Measurements from ENCODE around the gene KCTD17. TPM values are rescaled to one million over a fixed set of nuclear protein-coding genes. Genes with fewer than 3 reads are reported as not detected.
A peak's percentile ranks its signal among the peaks of the same experiment; 100 is the strongest.

The KCTD17 gene
- total RNA-seq, 3 donors from 2014 or later = 8.2 to 17.4 (median 11.1) TPM

DNA sequence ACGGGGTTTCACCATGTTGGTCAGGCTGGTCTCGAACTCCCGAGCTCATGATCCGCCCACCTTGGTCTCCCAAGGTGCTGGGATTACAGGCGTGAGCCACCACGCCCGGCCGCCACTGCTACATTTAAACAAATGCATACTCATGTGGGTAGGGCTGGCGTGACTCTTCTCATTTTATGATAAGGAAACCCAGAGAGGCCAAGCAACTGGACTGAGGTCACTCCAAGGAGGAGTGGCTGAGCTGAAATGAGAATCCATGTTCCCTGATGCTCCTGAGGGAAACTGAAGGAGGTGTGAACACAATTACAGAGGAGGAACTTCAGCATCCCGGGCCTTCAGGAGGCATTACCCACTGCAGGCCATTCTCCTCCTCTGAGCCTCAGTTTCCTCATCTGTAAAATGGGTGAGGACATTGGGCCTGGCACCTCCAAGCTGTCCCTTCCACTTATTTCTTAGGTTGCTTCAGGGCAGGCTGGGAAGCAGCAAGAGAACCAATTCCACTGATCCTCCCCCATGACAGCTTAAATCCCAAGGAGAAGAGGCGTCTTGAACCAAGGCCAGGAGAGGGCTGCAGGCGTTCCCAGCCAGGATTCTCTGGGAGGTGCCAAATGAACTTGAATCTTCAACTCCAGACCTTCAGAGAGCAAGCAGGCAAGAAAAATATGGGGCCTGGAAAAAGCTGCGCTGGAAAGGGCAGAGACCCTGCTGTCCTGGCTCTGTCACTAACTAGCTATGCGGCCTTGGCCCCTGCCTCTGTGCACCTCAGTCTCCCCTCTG is 35.2 kb upstream of the KCTD17 start:
- peak overlapping the region in 1 of 2 donors; percentile 21 for H3K27ac ChIP-seq
- intact Hi-C loops (cut with DNase I; ENCODE audit: low total_unique reads) = no loop called here
- no peaks in the 10 kb centered on the region for H3K36me3 ChIP-seq
- no peak for TF ChIP-seq POLR2AphosphoS5 (IDR thresholded peaks at IDR 0.05)
- no peak for TF ChIP-seq CTCF (IDR thresholded peaks at IDR 0.05)
- TF ChIP-seq POLR2A (IDR thresholded peaks at IDR 0.05) = no peak
- DNase-seq (ENCODE audit: low spot score in 2 of 2) = no peak
- H3K9me3 ChIP-seq = no peaks in the 10 kb centered on the region
- H3K27me3 ChIP-seq = no peaks in the 10 kb centered on the region
- H3K4me3 ChIP-seq = no peak overlapping the region
- peaks cover 0 to 7% of the 10 kb centered on the region in 2 donors for H3K4me1 ChIP-seq

DNA sequence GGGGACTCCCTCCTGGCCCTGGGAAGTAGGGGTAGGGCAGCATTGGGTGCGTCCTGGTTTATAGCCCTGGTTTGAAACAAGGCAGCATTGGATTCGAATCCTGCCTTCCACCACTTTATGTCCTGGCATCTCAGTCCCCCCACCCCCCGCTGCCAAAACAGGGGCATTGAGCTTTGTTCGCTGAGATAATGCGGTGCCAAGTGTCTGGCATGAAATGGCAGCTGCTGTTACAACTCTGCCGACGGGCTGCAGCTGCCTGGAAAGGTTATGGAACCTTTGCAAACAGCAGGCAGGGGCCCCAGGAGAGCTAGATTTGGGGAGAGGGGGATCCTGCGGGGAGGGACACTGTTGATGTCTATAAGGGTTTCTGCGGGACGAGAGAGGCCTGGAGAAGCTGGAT is 34.2 kb upstream of the KCTD17 start:
- Histone ChIP-seq H3K9me3 (no peaks in the 10 kb centered on the region), H3K4me1 (peaks cover 0 to 14% of the 10 kb centered on the region in 2 donors), H3K36me3 (no peaks in the 10 kb centered on the region), H3K27ac (peak overlapping the region in 1 of 2 donors; percentile 6), H3K4me3 (peak overlapping the region in 1 of 3 donors; percentile 98), H3K27me3 (no peaks in the 10 kb centered on the region)
- no peak for DNase-seq (ENCODE audit: low spot score in 2 of 2)
- intact Hi-C loops (cut with DNase I; ENCODE audit: low total_unique reads) = no loop called here
- no peak for TF ChIP-seq POLR2AphosphoS5 (IDR thresholded peaks at IDR 0.05)
- no peak for TF ChIP-seq CTCF (IDR thresholded peaks at IDR 0.05)

GRCh38 chr22:37018086-37018814 is 33.3 kb upstream of the KCTD17 start:
- H3K4me3 ChIP-seq = peak overlapping the region; percentile 91 to 98 (median 94)
- H3K27me3 ChIP-seq = no peaks in the 10 kb centered on the region
- DNase-seq (ENCODE audit: low spot score in 2 of 2) = no peak
- peak overlapping the region; percentile 88 to 96 for H3K27ac ChIP-seq
- no peaks in the 10 kb centered on the region for H3K9me3 ChIP-seq
- TF ChIP-seq POLR2A (IDR thresholded peaks at IDR 0.05) = no peak
- no peak for TF ChIP-seq CTCF (IDR thresholded peaks at IDR 0.05)
- no peak for TF ChIP-seq POLR2AphosphoS5 (IDR thresholded peaks at IDR 0.05)
- no peaks in the 10 kb centered on the region for H3K36me3 ChIP-seq
- peaks cover 0 to 15% of the 10 kb centered on the region in 2 donors for H3K4me1 ChIP-seq
- intact Hi-C loops (cut with DNase I; ENCODE audit: low total_unique reads) = no loop called here

DNA sequence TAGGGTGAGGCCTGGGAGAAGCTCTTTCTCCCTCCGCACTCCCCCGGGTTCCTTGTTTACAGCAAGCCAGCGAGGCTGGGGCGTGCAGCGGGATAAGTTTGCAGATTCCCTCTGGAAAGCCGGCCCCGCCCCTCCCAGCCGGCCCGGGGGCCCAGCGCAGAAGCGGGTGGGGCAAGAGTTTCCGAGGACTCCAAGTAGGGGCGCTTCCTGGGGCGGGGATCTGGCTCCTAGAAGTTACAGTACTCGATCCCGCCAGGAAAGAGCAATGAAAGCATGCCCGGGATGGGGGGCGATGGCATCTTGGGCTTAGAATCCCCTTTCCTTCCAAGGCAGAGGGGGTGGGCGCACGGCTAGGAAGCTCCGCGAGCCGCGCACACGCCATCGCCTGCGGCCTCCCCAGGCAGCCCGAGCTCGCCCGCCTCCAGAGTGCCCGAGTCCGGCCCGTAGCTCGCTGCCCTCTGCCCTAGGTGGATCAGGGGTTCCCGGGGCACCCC is 32.7 kb upstream of the KCTD17 start:
- TF ChIP-seq POLR2A (IDR thresholded peaks at IDR 0.05) = no peak
- TF ChIP-seq POLR2AphosphoS5 (IDR thresholded peaks at IDR 0.05) = no peak
- no peak for TF ChIP-seq CTCF (IDR thresholded peaks at IDR 0.05)
- Histone ChIP-seq H3K36me3 (no peaks in the 10 kb centered on the region), H3K4me1 (peaks cover 0 to 15% of the 10 kb centered on the region in 2 donors), H3K27me3 (no peaks in the 10 kb centered on the region), H3K4me3 (peak overlapping the region; percentile 91 to 98 (median 94)), H3K9me3 (no peaks in the 10 kb centered on the region), H3K27ac (peak overlapping the region; percentile 88 to 96)
- intact Hi-C loops (cut with DNase I; ENCODE audit: low total_unique reads) = no loop called here
- no peak for DNase-seq (ENCODE audit: low spot score in 2 of 2)
